NB4 (cell line): ENCODE measurements around the gene CLCF1.
A peak's percentile ranks its signal among the peaks of the same experiment; 100 is the strongest.

Experiments
- CTCF ChIP-seq: IDR thresholded peaks from one replicate; pipeline ENCODE4 v1.5.1; 2012; ENCODE audit warnings: low read depth, low read length
- MYC ChIP-seq: IDR thresholded peaks from 2 replicates; pipeline ENCODE4 v1.6.1; 2011; ENCODE audit warnings: low read depth, low read length
- POLR2A ChIP-seq: IDR thresholded peaks from 2 replicates; pipeline ENCODE4 v1.6.1; 2011; ENCODE audit warnings: mild to moderate bottlenecking; ENCODE audit not compliant: insufficient read length; ENCODE audit errors: extremely low read depth

DNA sequence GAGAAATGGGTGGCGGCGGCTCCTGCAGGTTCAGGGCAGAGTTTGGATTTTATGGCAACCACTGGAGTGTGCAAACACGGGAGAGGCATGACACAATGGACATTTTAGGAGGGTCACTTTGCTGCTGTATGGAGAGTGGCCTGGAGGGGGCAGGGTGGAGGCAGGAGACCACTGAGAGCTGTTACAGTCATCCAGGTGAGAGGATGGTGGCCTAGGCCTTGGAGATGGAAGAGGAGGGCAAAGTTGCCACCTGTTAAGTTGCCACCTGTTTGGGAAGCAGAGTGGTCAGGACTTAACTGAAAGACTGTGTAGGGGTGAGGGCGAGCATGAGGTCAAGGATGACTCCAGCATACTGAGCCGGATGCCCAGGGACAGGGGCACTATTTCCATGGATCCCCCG lies 16.1 kb upstream of the CLCF1 start:
- TF ChIP-seq CTCF = peak; percentile 83
- TF ChIP-seq MYC = no peak
- TF ChIP-seq POLR2A = no peak
